Spleen (tissue), 7 donors: ENCODE measurements around the gene AGPAT2.

Source experiments
- CTCF ChIP-seq, 11 experiments: fragments of 200-600 bp in 7 of 11; fragments of 450-650 bp in 4 of 11; sonication (generic) in 4 of 11; IDR thresholded peaks in 8 of 11; conservative IDR thresholded peaks in 3 of 11; 1 replicate in 7 of 11; 2 replicates in 4 of 11; pipeline versions ENCODE4 v1.4.0 to v1.8.0; 2016 to 2021; ENCODE audit warnings: antibody characterized with exemption in 11 of 11, inconsistent platforms in 4 of 11, mild to moderate bottlenecking in 1 of 11
- POLR2A ChIP-seq, 3 donors: fragments of 450-650 bp; IDR thresholded peaks; one replicate each; pipeline ENCODE4 v1.5.1; 2017; ENCODE audit warnings: antibody characterized with exemption in 3 of 3, mild to moderate bottlenecking in 1 of 3
- POLR2AphosphoS5 ChIP-seq, 3 donors: sonication (generic); formaldehyde crosslinking; IDR thresholded peaks; one replicate each; pipeline ENCODE4 v1.5.1; 2017; ENCODE audit warnings: antibody characterized with exemption in 3 of 3
- donor health status: DM: no; HTN: no; CAD: no; lungs with moderate emphysema.
- donor health status: DM: no; HTN: no; CAD: no.
- donor health status: DM: no; HTN: no; CAD: no.

GRCh38 chr9:136723989-136724388 is 36.7 kb upstream of the AGPAT2 start:
- TF ChIP-seq POLR2AphosphoS5 (IDR thresholded peaks at IDR 0.05) (no peak), CTCF (IDR thresholded peaks at IDR 0.05 in 8 of 11, conservative IDR thresholded peaks at IDR 0.05 in 3 of 11) (no peak), POLR2A (IDR thresholded peaks at IDR 0.05) (no peak)
